Medulla oblongata (tissue), 1 donor: ENCODE data around the gene PABPC1L.
"Not testable (repeated sequence)": the region's sequence is repeated elsewhere in the genome, so short reads cannot be mapped to it uniquely, and the experiment has no call there.

ENCODE experiments used
- DNase-seq: peaks from one replicate; pipeline ENCODE4 v3.0.0-alpha.2; 2015; ENCODE audit errors: extremely low spot score

Gene PABPC1L

GRCh38 chr20:44909872-44910689 lies at the start of gene PABPC1L:
TSS of gene PABPC1L (plus strand) at chr20:44910060. CDS start at chr20:44910144, 84 bp downstream.
- DNase-seq: peak; percentile 48

GRCh38 chr20:44861531-44862006 lies 48.3 kb upstream of the PABPC1L start:
- DNase-seq: peak; percentile 49

GRCh38 chr20:44862286-44862685 lies 47.6 kb upstream of the PABPC1L start:
- no peak for DNase-seq

- DNase-seq: not testable (repeated sequence)
These were observed 46.3 kb upstream of the PABPC1L start for GRCh38 chr20:44863365-44864084.

- DNase-seq: not testable (repeated sequence)
These were observed 45.4 kb upstream of the PABPC1L start for GRCh38 chr20:44864493-44864892.

GRCh38 chr20:44866703-44867335 lies 43.0 kb upstream of the PABPC1L start:
- DNase-seq: no peak

- no peak for DNase-seq
These were observed 40.4 kb upstream of the PABPC1L start for GRCh38 chr20:44869471-44869870.

- not testable (repeated sequence) for DNase-seq
These were observed 27.5 kb upstream of the PABPC1L start for GRCh38 chr20:44882360-44882759.

- DNase-seq: no peak
These were observed 26.5 kb upstream of the PABPC1L start for GRCh38 chr20:44883214-44883902.

- DNase-seq: no peak
These were observed 24.9 kb upstream of the PABPC1L start for GRCh38 chr20:44884907-44885391.

- peak; percentile 99 for DNase-seq
These were observed 24.2 kb upstream of the PABPC1L start, which contains the start of gene YWHAB for GRCh38 chr20:44885392-44886265. TSS of gene YWHAB (plus strand) at chr20:44885705. CDS start at chr20:44901534, 15,829 bp downstream.

- no peak for DNase-seq
These were observed 23.6 kb upstream of the PABPC1L start for GRCh38 chr20:44886266-44886651.

GRCh38 chr20:44886828-44887227 lies 23.0 kb upstream of the PABPC1L start:
- DNase-seq: peak; percentile 17

- DNase-seq: no peak
These were observed 22.4 kb upstream of the PABPC1L start for GRCh38 chr20:44887466-44887865.

- no peak for DNase-seq
These were observed 21.4 kb upstream of the PABPC1L start for GRCh38 chr20:44888226-44889103.

- no peak for DNase-seq
These were observed 18.0 kb upstream of the PABPC1L start for GRCh38 chr20:44891826-44892225.

- no peak for DNase-seq
These were observed 14.9 kb upstream of the PABPC1L start for GRCh38 chr20:44894959-44895358.

GRCh38 chr20:44896583-44896982 lies 13.3 kb upstream of the PABPC1L start:
- DNase-seq: peak; percentile 58

GRCh38 chr20:44897133-44897532 lies 12.7 kb upstream of the PABPC1L start:
- DNase-seq: no peak
